ENCODE results near the gene OSBPL2.

OSBPL2 gene

DNA sequence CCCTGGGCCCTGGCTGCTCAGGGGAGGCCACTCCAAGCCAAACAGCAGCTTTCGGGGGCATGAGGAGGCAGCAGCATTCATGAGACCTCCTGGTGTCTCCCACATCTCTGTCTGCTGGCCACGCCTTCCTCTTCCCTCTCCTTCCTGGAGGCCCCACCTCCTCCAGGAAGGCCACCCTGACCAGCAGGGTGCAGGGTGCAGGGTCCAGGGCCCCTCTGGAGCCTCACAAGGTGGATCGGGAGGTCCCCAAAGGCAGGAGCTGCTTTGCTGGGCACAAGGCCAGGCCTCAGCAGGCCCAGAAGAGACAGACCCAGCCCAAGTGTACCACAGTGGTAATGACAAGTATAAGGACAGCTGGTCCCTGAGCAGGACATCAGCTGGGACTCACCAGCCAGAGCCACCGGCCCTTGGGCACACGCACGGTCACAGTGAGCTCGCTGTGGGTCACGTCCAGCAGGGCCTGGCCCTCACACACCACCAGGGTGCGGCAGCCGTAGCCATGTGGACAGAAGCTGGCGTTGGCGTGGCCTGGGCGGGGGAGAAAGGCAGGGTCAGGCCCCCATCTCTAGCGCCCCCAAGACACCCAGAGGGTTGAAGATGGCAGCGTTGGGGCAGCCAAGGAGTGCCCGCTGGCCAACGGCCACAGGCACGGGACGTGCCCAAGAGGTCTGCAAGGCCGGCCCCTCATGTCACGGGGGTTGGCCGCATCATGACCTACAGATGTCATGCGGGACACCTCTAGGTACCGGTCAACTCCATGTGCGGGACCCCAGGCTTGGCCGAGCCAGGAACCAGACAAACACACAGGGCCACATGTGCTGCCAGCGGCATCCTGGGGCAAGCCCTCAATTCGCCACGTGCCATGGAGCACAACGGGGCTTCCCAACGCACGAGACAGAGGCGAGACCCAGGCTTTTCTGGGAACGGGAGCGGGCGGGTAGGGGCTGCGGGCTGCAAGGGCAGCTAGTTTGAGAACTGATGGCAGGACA, 91.4 kb downstream of the OSBPL2 start:
- no peak for DNase-seq

DNA sequence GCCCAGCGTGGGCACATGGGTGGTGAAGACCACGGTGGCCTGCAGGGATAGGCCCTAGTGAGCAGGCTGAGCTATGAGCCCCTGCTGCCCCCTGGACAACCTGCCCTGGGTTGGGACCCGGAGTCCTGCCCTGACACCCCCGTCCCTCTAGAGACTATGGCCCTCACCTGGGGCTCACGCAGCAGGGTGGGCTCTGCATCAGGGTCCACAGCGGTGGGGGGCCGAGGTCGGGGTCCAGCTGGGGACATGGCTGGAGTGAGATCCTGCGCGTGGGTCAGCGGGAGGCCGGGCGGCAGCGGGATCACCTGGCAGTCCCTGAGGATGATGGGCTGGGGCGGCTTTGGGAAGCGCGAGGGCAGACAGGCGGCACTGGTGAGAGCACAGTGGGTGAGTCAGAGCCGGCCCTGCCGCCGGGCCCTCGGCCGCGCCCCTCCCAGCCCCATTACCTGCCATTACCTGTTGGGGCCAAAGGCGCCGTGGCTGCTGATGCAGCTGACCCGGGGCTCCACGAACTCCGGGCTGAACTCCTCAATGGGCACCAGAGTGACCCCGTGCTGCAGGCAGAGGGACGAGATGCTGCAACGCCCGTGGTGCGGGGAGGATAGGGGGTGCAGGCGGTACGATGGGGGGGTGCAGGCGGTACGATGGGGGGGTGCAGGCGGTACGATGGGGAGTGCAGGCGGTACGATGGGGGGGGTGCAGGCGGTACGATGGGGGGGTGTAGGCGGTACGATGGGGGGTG, 92.4 kb downstream of the OSBPL2 start:
- DNase-seq = no peak

DNA sequence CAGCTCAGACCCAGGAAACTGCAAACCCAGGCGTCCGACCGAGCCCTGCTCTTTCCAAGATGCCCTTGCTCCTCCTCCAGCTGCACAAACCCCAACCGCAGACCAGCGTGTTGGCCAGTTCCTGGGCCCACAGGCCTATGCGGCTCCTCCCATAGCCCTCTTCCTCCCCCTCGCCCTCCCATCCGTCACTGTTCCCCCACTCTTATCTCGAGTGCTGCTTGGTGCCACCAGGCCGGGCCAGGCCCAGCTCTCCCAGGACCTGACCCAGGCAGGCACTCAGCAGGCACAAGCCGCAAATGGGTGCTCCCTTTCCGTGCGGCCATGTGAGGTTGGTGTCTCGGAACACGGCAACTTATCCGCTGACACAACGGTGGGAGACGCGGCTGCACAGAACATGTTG, 93.0 kb downstream of the OSBPL2 start:
- DNase-seq = no peak

DNA sequence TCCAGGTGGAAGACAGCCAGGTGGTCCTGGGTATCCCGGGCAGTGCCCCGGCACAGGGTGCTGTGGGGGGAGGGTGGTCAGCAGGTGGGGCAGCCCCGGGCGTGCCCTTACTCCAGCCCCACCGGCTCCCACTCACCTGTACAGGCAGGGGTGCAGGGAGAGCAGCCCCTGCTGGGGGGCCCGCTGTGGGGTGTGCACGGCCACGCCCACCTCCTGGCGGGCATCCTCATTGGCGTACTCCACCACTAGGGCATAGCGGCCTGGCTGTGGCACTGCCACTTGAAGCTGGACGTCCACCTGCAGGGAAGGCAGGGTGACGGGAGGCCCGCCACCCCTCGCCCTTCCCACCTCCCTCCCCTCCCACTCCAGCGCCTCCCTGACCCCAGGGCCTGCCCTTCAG, 94.1 kb downstream of the OSBPL2 start:
- DNase-seq = no peak

DNA sequence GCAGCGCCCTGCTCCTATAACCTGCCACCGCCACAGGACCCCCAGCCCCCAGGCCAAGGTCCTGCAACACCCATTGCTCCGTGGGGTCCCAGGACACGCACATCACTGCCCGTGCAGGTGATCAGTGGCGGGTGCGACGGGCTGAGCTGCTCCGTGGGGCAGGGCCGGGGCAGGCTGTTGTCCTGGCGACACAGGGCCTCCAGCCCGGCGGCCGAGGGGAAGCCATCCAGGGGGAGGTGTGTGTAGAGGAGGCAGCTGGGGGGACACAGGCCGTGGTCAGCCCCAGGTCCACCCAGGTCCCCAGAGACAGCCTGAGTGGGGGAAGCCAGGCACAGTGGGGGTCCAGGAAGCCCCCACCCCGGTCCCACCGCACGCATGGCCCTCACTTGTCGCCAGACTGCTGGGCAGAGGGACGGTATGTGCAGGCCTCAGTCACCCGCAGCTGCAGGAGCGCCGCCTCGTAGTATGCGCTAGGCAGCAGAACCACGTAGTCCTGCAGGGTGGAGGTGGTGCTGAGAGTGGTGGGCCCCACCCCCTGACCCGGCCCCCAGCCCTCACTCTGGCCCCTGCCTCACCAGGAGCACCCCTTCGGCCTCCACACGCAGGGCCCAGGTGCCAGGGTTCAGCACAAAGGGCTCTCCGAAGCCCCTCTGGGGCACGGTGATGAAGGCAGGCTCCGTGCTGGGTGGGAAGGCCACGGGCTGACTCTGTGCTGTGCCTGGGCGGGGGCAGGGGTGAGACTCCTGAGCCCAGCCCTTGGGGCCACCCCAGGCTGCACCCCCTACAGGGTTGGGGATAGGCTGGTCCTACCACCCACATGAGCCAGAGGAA, 94.9 kb downstream of the OSBPL2 start:
- DNase-seq = no peak

DNA sequence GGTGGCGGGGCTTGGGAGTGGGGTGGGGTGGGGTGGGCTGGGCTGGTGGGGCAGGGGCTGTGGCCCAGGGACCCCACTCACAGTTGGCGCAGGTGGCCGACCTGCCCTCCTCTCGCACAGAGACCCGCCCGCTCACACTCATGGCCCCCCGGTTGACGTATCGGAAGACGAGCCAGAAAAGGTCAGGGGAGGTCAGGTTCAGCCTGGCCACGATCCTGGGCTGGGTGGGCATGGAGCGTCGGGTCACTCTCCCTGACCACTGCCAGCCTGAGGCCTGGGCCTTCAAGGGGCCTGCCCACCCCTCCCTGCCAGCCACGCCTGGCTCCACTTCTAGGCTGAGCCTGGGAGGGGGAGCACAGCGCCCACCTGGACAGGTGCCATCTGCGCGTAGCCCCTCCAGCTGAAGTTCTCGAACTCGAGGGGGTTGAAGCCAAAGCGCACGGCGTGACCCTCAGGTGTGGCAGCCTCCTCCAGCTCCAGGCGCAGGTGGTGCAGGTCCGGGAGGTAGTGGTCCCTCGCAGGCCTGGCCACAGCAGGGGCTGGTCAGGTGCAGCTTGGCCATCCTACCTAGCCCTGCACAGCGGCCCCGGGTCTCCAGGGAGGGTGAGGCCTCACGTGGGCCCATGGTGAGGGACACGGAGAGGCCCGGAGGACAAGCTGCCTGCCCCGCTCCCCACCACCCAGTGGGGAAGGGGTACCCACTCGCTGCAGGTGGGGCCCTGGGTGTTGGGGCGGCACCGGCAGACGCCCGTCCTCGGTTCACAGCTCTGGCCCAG, 95.7 kb downstream of the OSBPL2 start:
- no peak for DNase-seq

DNA sequence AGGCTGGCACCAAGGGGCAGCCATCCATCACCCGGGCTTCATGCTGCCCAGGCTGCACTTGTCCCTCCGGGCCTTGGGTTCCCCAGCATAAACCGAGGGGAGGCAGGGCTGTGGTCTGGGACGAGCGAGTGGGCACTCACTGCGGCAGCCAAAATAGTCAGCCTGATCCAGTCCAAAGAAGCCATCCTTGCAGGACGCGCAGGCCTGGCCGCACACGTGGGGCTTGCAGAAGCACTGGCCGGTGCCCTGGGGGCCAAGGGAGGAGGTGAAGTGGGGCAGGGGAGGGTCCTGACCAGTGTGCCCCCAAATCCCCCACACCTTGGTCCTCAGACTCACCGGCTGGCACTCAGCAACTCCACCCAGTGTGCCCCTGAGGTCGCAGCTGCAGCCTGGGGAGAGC, 96.6 kb downstream of the OSBPL2 start:
- no peak for DNase-seq

DNA sequence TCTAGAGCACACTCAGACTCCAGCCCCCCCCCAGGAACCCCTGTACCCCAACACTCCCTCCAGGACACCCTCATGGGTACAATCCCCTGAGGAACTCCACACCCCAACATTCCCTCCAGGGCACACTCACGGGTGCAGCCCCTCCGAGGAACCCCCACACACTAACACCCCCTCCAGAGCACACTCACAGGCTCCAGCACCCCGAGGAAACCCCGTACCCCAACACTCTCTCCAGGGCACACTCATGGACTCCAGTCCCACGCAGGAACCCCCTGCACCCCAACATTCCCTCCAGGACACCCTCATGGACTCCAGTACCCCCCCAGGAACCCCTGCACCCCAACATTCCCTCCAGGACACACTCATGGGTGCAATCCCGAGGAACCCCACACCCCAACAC, 97.2 kb downstream of the OSBPL2 start:
- DNase-seq = no peak

DNA sequence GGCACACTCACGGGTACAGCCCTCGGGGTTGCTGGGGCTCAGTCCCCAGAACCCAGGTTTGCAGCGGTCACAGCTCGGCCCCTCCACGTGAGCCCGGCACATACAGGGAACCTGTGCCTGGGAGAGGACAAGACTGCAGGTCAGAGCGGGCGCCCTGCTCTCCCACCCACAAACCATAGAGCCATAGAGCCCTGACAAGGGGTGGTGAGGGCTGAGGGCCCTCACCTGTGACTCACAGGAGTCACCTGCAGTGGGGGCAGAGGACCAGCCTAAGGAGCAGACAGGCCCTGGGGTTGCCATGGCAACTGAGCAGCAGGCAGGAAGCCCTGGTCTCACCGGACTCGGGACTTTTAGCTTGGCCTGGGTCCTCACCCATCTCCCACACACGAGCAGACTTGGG, 98.0 kb downstream of the OSBPL2 start:
- DNase-seq = no peak

DNA sequence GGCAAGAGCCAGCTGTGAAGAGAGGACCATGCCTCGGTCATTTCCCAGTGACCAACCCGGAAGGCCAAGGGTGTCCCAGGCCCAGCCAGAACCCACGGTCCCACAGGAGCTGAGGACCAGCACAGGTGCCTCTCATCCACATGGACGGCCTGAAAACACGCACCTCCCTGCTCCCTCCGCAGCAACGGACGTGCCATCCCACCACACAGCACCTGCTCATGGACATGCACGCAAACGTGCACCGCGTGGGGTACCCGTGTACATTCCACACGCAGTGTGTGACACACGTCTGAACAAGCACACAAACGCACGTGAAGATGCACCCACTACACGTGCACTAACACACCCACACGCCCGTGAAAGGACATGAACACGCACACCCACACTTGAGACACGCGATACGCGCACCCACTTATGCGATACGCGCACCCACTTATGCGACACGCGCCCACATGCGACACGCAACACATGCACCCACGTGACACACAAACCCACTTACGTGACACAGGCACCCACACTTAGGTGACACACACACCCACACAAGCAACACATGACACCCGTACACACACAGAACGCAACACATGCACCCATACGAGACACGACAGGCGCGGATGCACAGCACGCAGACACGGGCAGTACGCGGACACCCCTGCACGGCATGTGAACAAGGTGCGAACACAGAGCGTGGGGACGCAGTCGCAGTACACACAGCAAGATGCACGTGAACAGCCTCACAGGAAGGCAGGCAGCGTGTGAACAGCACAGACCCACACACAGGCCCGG, 98.6 kb downstream of the OSBPL2 start:
- DNase-seq = no peak

DNA sequence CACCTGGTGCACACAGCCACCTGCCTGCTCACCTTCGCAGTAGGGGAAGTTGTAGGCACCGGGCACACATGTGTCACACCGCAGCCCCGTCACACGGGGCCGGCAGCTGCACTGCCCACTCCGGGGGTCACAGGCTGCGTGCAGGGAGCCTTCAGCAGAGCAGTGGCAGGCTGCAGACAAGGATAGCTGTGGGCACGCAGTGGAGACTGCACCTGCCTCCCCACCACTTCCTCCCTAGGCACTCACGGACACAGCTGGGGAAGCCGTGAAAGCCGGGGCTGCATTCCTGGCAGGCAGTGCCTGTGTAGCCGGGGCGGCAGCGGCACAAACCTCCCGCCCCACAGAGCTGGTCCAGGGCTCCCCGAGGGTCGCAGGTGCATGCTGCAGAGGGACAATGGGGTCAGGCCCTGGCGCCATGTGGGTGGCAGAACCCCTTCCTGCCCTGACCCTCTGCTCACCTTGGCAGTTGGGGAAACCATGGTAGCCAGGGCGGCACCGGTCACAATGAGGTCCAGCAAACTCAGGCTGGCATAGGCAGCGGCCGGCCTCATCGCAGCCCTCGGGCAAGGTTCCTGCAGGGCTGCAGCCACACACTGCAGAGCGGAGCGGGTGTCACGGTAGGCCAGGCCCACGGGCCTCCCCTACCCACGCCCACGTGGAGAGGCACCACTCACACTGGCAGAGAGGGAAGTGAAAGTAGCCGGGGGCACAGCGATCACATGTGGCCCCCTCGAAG, 99.4 kb downstream of the OSBPL2 start:
- no peak for DNase-seq

DNA sequence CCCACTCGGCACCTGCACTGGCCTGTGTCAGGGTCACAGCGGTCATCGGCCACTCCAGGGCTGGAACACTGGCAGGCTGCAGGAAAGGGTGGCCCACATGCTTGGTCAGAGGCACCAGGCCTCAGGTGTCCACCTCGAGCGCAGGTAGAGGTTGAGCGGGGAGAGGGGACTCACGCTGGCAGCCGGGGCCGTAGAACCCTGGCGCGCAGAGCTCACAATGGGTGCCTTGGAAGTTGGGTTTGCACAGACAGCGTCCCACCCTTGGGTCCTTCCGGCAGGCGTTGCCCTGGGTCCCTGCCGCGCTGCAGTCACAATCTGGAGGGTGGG, 99.9 kb downstream of the OSBPL2 start:
- DNase-seq = no peak

DNA sequence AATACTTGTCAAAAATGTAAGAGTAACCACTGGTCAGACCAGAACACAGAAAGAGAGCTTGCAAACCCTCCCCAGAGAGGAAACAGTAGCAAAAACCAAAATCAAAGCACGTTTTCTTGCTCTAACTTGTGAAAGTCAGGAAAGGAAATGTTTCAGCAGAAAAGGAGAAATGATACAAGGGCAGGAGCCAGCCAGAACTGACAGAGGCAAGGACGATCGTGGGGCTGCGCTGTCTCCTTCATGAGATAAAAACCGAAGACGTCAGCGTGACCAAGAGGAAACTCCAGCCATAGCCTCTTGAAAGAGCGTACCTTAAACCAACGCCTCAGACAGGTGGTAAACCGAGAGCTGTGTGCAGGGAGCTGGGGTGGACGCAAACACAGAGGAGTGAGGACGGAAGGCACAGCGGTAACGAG, 101.3 kb downstream of the OSBPL2 start:
- DNase-seq = no peak

DNA sequence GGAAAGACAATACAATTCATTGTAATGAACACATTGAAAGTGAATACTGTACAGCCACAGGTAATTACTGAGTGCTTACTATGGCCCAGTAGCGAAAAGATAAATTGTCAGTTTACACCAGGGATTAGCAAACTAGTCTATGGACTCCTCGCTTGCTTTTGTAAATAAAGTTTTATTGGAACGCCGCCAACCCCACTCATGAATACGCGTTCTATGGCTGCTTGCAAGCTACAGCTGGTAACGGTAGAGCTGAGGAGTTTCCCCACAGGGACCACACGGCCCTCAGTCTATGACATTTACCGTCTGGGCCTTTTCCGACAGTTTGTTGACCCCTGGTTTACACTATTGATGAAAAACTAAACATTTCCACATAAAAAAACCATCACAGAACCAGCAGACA, 104.6 kb downstream of the OSBPL2 start:
- no peak for DNase-seq

DNA sequence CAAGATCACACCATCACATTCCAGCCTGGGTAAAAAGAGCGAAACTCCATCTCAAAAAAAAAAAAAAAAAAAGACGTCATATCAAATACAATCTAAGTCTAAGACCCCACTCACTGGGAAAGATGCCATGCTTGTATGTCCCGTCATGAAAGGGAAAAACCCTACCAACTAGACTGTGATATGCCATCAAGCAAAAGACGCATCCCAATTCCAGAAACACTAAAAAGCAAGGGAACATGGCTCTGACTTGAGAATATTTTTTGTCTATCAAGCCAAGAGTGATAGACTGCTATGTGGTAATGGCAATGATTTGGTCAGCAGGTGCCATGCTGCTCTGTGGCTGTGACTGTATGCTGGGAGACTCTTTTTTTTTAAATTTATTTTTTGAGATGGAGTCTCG, 105.8 kb downstream of the OSBPL2 start:
- DNase-seq = no peak

DNA sequence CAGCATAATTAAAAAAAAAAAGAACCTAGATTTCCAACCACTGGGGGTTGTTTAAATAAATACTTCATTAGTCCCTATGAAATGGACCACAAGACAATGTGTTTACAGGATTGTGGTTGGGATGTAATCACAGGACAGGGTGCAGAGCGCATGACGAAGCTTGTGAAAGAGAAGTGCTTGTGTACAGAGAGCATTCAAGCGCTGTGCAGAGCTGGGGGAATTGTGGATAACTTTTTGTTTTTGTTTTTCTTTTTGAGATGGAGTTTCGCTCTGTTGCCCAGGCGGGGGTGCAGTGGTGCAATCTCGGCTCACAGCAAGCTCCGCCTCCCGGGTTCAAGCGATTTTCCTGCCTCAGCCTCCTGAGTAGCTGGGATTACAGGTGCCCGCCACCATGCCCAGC, 106.5 kb downstream of the OSBPL2 start:
- no peak for DNase-seq
